ENCODE measurements around the gene BMP10.

The BMP10 gene

DNA sequence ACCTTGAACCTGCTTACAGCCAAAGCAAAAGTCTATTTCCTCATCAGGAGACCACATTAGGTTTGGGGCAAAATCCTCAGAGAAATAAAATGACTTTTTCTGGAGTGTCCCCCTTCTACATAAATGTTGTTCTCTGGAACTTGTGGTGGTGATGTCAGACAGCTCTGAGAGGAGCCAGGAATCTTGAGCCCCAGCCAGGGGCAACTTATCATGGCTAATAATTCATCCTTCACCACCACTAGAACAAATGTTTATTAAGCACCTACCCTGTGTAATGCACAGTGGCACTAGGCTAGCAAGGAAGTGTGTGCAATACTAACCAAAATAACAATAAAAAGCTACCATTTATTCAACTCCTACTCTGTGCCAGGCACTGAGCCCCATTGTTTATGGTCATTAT is 9.0 kb upstream of the BMP10 start:
- no peak overlapping the region for H3K4me3 ChIP-seq (replicated peaks in 1 of 2; ENCODE audit: low read depth in 2 of 2, low read length in 2 of 2)
- peak in 1 of 2 donors; percentile 6 for DNase-seq (ENCODE audit: low read depth in 2 of 2)
- TF ChIP-seq CTCF (IDR thresholded peaks at IDR 0.05; ENCODE audit: low read depth, low read length) = no peak

GRCh38 chr2:68879296-68879695 is 8.1 kb upstream of the BMP10 start:
- DNase-seq (ENCODE audit: low read depth in 2 of 2) = peak; percentile 19 to 50

DNA sequence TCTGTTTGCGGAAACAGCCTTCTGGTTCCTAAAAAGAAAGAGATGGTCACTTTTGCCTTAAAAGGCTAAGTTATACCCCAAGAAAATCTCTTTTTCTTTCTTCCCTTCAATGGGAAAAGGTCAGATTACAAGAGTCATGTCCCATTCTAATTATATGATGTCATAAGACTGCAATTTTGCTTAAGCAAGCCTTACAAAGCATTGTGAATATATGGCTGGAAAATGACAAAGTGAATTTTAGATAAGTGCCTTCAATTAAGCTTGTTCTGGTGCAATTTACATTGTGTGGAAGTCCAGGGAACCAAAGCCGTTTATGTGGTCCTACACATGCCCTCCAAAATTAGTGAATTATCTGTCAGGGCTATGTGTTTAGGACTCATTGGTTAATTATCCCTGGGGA is 7.6 kb upstream of the BMP10 start:
- no peak overlapping the region for H3K4me3 ChIP-seq (replicated peaks in 1 of 2; ENCODE audit: low read depth in 2 of 2, low read length in 2 of 2)
- no peak for TF ChIP-seq CTCF (IDR thresholded peaks at IDR 0.05; ENCODE audit: low read depth, low read length)

More at GRCh38 chr2:68879296-68879695, 8.1 kb upstream of the BMP10 start:
- TF ChIP-seq CTCF (IDR thresholded peaks at IDR 0.05; ENCODE audit: low read depth, low read length) = no peak
- no peak overlapping the region for H3K4me3 ChIP-seq (replicated peaks in 1 of 2; ENCODE audit: low read depth in 2 of 2, low read length in 2 of 2)

GRCh38 chr2:68878071-68878711 is 7.0 kb upstream of the BMP10 start:
- no peak overlapping the region for H3K4me3 ChIP-seq (replicated peaks in 1 of 2; ENCODE audit: low read depth in 2 of 2, low read length in 2 of 2)
- peak in 1 of 2 donors; percentile 5 for DNase-seq (ENCODE audit: low read depth in 2 of 2)
- TF ChIP-seq CTCF (IDR thresholded peaks at IDR 0.05; ENCODE audit: low read depth, low read length) = no peak

More for the DNA sequence above, 7.6 kb upstream of the BMP10 start:
- DNase-seq (ENCODE audit: low read depth in 2 of 2) = peak; percentile 49 to 56

DNA sequence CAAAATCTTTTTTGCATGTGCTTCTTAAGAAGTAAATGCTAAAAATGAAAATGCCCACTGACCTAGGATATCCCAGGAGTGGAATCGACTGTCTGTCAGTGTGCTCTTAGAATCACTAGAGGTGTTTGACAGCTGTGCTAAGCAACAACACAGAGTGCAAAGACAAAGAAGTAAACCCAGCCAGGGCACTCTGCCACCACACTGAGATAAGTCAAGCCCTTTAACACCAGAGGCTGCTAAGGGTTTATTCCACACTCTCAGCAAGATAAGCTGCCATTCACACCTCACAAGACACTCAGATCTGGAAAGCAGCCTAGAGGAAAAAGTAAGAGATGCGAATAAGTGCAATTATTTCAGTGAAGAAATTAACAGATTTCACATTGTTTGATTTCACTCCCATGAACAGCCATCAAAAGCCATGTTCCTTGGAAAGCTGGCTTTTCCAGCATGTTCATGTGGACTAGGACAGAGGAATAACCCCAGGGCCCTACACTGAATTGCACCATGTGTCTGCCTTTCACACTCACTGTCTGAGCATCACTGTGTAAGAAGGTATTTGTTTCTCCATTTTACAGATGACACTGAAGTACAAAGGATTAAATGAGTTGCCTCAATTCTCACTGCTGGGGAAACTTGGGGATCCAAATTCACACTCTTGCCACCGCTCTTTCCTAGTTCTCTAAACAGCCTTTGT is 6.0 kb upstream of the BMP10 start:
- no peak overlapping the region for H3K4me3 ChIP-seq (replicated peaks in 1 of 2; ENCODE audit: low read depth in 2 of 2, low read length in 2 of 2)
- peak in 1 of 2 donors; percentile 26 for DNase-seq (ENCODE audit: low read depth in 2 of 2)
- TF ChIP-seq CTCF (IDR thresholded peaks at IDR 0.05; ENCODE audit: low read depth, low read length) = no peak

GRCh38 chr2:68870215-68870614 is 982 bp downstream of the BMP10 start:
- no peak overlapping the region for H3K4me3 ChIP-seq (replicated peaks in 1 of 2; ENCODE audit: low read depth in 2 of 2, low read length in 2 of 2)
- no peak for TF ChIP-seq CTCF (IDR thresholded peaks at IDR 0.05; ENCODE audit: low read depth, low read length)
- DNase-seq (ENCODE audit: low read depth in 2 of 2) = peak in 1 of 2 donors; percentile 64
